PC-3 (cell line): ENCODE results near the gene USP2. TPM values are rescaled to one million over a fixed set of nuclear protein-coding genes. Genes with fewer than 3 reads are reported as not detected.

Experiments
- ATAC-seq: fragments of 200-7000 bp; cut with Tn5 transposase; 2 replicates; pipeline ENCODE4 v1.9.1; 2020; ENCODE audit warnings: mild to moderate bottlenecking, moderate library complexity
- BruUV-seq: library from RNA; stranded (reverse); fragments of 400-500 nt; replicated peaks from 2 replicates; lab custom pipeline; 2021; lab: Mats Ljungman, UMichigan
- CTCF ChIA-PET: fragments of 300-600 bp; sonication (Branson Sonifier 250); formaldehyde crosslinking; loops from one replicate; lab custom pipeline; 2022; ENCODE audit warnings: antibody characterized with exemption; lab: Charles Lee
- POLR2A ChIA-PET: fragments of 300-600 bp; sonication (Branson Sonifier 250); formaldehyde crosslinking; loops from one replicate; lab custom pipeline; 2022; ENCODE audit warnings: antibody characterized with exemption; ENCODE audit not compliant: unreplicated experiment; lab: Charles Lee
- DNase-seq: peaks from one replicate; pipeline ENCODE4 v3.0.0-alpha.2; 2015
- H2AFZ ChIP-seq: fragments of 300-600 bp; sonication (generic); 2 replicates; pipeline ENCODE4 v1.6.0; 2016; ENCODE audit warnings: antibody characterized with exemption, low read length
- H3F3A ChIP-seq: fragments of 300-600 bp; sonication (generic); one replicate; pipeline ENCODE4 v1.6.0; 2017; ENCODE audit warnings: antibody characterized with exemption, low read length, control low read depth, mild to moderate bottlenecking; ENCODE audit not compliant: unreplicated experiment
- H3K27ac ChIP-seq: fragments of 300-600 bp; sonication (generic); 2 replicates; pipeline ENCODE4 v1.5.1; 2016; ENCODE audit warnings: mild to moderate bottlenecking, low read length
- H3K27me3 ChIP-seq: fragments of 300-600 bp; sonication (generic); 2 replicates; pipeline ENCODE4 v1.6.1; 2016; ENCODE audit warnings: low read length, mixed read lengths
- H3K36me3 ChIP-seq: fragments of 300-600 bp; sonication (generic); 2 replicates; pipeline ENCODE4 v1.6.1; 2016; ENCODE audit warnings: low read depth, mixed run types, low read length, mixed read lengths
- H3K4me1 ChIP-seq: fragments of 300-600 bp; sonication (generic); 2 replicates; pipeline ENCODE4 v1.5.1; 2016; ENCODE audit warnings: low read length; ENCODE audit not compliant: insufficient read depth
- H3K4me2 ChIP-seq: fragments of 300-600 bp; sonication (generic); 2 replicates; pipeline ENCODE4 v1.6.0; 2016; ENCODE audit warnings: low read length
- H3K4me3 ChIP-seq: fragments of 300-600 bp; sonication (generic); 2 replicates; pipeline ENCODE4 v1.5.1; 2016; ENCODE audit warnings: mild to moderate bottlenecking, low read length, mixed read lengths
- H3K79me2 ChIP-seq: fragments of 300-600 bp; sonication (generic); 2 replicates; pipeline ENCODE4 v1.6.1; 2017; ENCODE audit warnings: low read length, mixed read lengths
- H3K9ac ChIP-seq: fragments of 300-600 bp; sonication (generic); 2 replicates; pipeline ENCODE4 v1.6.0; 2016; ENCODE audit warnings: mild to moderate bottlenecking, low read length
- H3K9me2 ChIP-seq: fragments of 300-600 bp; sonication (generic); replicated peaks from 2 replicates; pipeline ENCODE4 v1.6.1; 2016; ENCODE audit warnings: mixed run types, low read length, mixed read lengths
- H3K9me3 ChIP-seq: fragments of 300-600 bp; sonication (generic); 2 replicates; pipeline ENCODE4 v1.6.1; 2016; ENCODE audit warnings: low read length, mixed read lengths
- H4K20me1 ChIP-seq: fragments of 300-600 bp; sonication (generic); 2 replicates; pipeline ENCODE4 v1.6.1; 2016; ENCODE audit warnings: low read length, mixed read lengths
- EZH2 ChIP-seq: fragments of 300-600 bp; sonication (generic); IDR thresholded peaks from one replicate; pipeline ENCODE4 v1.6.1; 2017; ENCODE audit warnings: antibody characterized with exemption, mild to moderate bottlenecking, low read length; ENCODE audit not compliant: unreplicated experiment
- EZH2phosphoT487 ChIP-seq: fragments of 300-600 bp; sonication (generic); IDR thresholded peaks from 2 replicates; pipeline ENCODE4 v1.6.1; 2018; ENCODE audit warnings: mild to moderate bottlenecking, antibody characterized with exemption, low read length, borderline replicate concordance
- intact Hi-C: fragments of 100-400 bp; cut with micrococcal nuclease; formaldehyde crosslinking; loops from 2 replicates; pipeline ENCODE4 v1.9.0; 2023
- total RNA-seq: library from RNA; depleted of rRNA; stranded (reverse); fragments of >200 nt; gene quantifications from 2 replicates; pipeline ENCODE4 v1.2.3, GENCODE V29; 2014
- TF ChIP-seq, protein P1 (sequence below): fragments of 300-600 bp; sonication (generic); conservative IDR thresholded peaks from 2 replicates; pipeline ENCODE4 v1.5.1; 2017; ENCODE audit warnings: antibody characterized with exemption, low read depth, mild to moderate bottlenecking, low read length

The USP2 gene
- total RNA-seq, 1 experiment from 2014 or later: 1.8 TPM

DNA sequence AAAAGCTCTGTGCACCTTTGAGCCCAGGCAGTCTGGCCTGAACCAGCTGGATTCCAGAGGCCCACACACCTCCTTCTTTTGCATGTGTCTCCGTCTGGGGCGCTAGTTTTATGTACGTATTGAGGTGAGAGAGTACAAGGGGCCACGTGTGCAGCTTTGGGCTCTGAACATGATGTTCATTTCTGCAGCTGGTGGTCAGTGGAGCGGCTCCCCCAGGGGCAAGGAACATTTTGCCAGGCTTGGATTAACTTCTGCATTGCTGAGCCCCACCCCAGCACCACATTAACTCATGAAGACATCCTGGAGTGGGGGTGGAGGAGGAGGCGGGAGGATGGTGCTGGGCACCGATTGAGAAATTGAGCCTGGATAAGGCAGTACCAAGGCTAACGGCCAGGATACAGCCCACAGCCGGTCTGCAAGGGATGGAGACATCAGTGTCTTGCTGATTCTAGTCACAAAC lies 13.8 kb downstream of the USP2 start:
- no TSS peak for BruUV-seq
- Histone ChIP-seq H3K27me3 (no peaks in the 10 kb centered on the region), H3K27ac (no peak overlapping the region), H3K4me2 (no peak overlapping the region), H2AFZ (no peak overlapping the region), H3K9ac (no peak overlapping the region), H3K4me1 (peaks cover 17% of the 10 kb centered on the region), H3K36me3 (no peaks in the 10 kb centered on the region), H3K79me2 (no peaks in the 10 kb centered on the region), H3K4me3 (no peak overlapping the region), H3K9me2 (no peaks in the 10 kb centered on the region), H3K9me3 (no peaks in the 10 kb centered on the region), H4K20me1 (no peaks in the 10 kb centered on the region), H3F3A (no peaks in the 10 kb centered on the region)
- no peak for ATAC-seq
- CTCF ChIA-PET: interaction anchor here (0.8 kb wide), 1 partner anchor 29 kb away, joined by 3 read pairs; no protein-coding TSS in a partner anchor
- intact Hi-C loops: no loop called here
- POLR2A ChIA-PET: no interaction called here
- DNase-seq: no peak
- TF ChIP-seq EZH2phosphoT487 (no peak), EZH2 (no peak)
- TF ChIP-seq, protein P1, sequence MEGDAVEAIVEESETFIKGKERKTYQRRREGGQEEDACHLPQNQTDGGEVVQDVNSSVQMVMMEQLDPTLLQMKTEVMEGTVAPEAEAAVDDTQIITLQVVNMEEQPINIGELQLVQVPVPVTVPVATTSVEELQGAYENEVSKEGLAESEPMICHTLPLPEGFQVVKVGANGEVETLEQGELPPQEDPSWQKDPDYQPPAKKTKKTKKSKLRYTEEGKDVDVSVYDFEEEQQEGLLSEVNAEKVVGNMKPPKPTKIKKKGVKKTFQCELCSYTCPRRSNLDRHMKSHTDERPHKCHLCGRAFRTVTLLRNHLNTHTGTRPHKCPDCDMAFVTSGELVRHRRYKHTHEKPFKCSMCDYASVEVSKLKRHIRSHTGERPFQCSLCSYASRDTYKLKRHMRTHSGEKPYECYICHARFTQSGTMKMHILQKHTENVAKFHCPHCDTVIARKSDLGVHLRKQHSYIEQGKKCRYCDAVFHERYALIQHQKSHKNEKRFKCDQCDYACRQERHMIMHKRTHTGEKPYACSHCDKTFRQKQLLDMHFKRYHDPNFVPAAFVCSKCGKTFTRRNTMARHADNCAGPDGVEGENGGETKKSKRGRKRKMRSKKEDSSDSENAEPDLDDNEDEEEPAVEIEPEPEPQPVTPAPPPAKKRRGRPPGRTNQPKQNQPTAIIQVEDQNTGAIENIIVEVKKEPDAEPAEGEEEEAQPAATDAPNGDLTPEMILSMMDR: no peak

DNA sequence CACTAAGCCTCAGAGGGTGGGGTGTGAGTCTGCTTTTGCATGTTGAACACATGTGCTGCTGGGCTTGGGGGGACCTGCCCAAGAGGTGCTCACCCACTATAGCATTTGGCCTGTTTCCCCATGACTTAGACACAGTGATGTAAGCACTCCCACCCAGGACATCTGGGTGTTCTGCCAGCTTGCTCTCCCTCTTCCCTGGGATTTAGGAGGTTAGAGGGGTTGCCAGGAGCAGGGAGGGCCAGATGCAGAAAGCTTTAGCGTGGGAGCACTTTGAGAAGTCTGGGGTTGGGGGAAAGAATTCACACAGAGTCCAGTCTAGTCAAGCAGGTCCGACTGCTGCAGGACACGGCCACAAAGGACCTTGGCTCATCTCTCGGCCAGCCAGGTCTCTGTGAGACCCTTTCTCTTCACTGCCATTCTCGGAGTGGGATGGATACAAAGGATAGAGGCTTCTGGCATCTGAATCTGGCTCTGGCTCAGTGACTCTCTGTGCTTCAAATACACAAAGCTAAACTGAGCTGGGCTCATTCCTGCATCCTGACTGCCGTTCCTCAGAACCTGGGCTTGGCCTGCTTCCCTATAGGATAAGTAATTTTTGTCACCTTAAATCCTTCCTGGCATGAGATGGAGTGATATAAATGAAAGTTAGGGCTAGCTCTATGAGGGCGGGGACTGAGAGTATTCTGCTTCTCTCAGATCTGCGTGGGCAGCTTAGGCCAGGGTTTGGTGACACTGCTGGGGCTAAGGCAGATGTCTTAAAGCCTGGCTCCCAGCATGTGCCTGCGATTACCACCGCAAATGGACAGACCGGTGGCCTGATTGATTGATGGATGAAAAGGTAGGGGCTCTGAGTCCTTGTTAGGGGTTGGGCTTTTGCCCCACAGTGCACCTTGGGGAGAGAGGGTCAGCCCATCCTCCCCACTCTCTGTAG lies 14.5 kb downstream of the USP2 start:
- intact Hi-C loops: no loop called here
- Histone ChIP-seq H3K27me3 (no peaks in the 10 kb centered on the region), H2AFZ (no peak overlapping the region), H3K9me3 (no peaks in the 10 kb centered on the region), H3F3A (no peaks in the 10 kb centered on the region), H3K36me3 (no peaks in the 10 kb centered on the region), H3K79me2 (no peaks in the 10 kb centered on the region), H3K4me1 (peaks cover 25% of the 10 kb centered on the region), H3K9ac (no peak overlapping the region), H3K4me3 (no peak overlapping the region), H3K9me2 (no peaks in the 10 kb centered on the region), H3K4me2 (no peak overlapping the region), H3K27ac (no peak overlapping the region), H4K20me1 (no peaks in the 10 kb centered on the region)
- TF ChIP-seq EZH2phosphoT487 (no peak), EZH2 (no peak)
- TF ChIP-seq, protein P1: no peak
- no peak for ATAC-seq
- no peak for DNase-seq
- no TSS peak for BruUV-seq
- ChIA-PET POLR2A (no interaction called here), CTCF (no interaction called here)
